Myocyte (in vitro differentiated cells): Measurements from ENCODE around the gene KCNC4. TPM values are rescaled to one million over a fixed set of nuclear protein-coding genes. Genes with fewer than 3 reads are reported as not detected.

Experiments used
- DNase-seq: peaks from one replicate; pipeline ENCODE4 v3.0.0-alpha.2; 2012; ENCODE audit warnings: low read depth
- polyA plus RNA-seq: library from polyadenylated mRNA; unstranded; fragments of >200 nt; gene quantifications from one replicate; pipeline ENCODE4 v1.2.1, GENCODE V29; 2012; ENCODE audit warnings: missing spikeins
- total RNA-seq: library from RNA; depleted of rRNA; stranded (reverse); fragments of >200 nt; gene quantifications from 2 replicates; pipeline ENCODE4 v1.2.3, GENCODE V29; 2014

Gene KCNC4
- total RNA-seq = 3.6 and 9.5 TPM in 2 replicates
- polyA plus RNA-seq = 10.2 TPM

- peak; percentile 54 for DNase-seq
Observed at GRCh38 chr1:110209715-110210603, at the start of gene KCNC4. KCNC4 (plus strand) TSS chr1:110210314; CDS start chr1:110211500, 1,186 bp downstream.

GRCh38 chr1:110160538-110161100 lies 49.5 kb upstream of the KCNC4 start:
- no peak for DNase-seq

GRCh38 chr1:110161165-110161564 lies 48.9 kb upstream of the KCNC4 start:
- DNase-seq = no peak

GRCh38 chr1:110161849-110162248 lies 48.3 kb upstream of the KCNC4 start:
- no peak for DNase-seq

- DNase-seq = no peak
Observed at GRCh38 chr1:110163591-110163990, 46.5 kb upstream of the KCNC4 start.

- DNase-seq = no peak
Observed at GRCh38 chr1:110164725-110165350, 45.3 kb upstream of the KCNC4 start.

- no peak for DNase-seq
Observed at GRCh38 chr1:110165761-110166231, 44.3 kb upstream of the KCNC4 start.

GRCh38 chr1:110166861-110167260 lies 43.3 kb upstream of the KCNC4 start:
- DNase-seq = no peak

GRCh38 chr1:110170766-110171733 lies 39.1 kb upstream of the KCNC4 start:
- peak; percentile 49 for DNase-seq

- DNase-seq = no peak
Observed at GRCh38 chr1:110172001-110172400, 38.1 kb upstream of the KCNC4 start.

- no peak for DNase-seq
Observed at GRCh38 chr1:110173466-110174105, 36.5 kb upstream of the KCNC4 start.

GRCh38 chr1:110174961-110175360 lies 35.2 kb upstream of the KCNC4 start:
- no peak for DNase-seq

GRCh38 chr1:110176299-110176956 lies 33.7 kb upstream of the KCNC4 start:
- DNase-seq = no peak

- no peak for DNase-seq
Observed at GRCh38 chr1:110177775-110178174, 32.3 kb upstream of the KCNC4 start.

GRCh38 chr1:110183642-110184167 lies 26.4 kb upstream of the KCNC4 start:
- no peak for DNase-seq

- no peak for DNase-seq
Observed at GRCh38 chr1:110184446-110184845, 25.7 kb upstream of the KCNC4 start.

GRCh38 chr1:110185181-110185580 lies 24.9 kb upstream of the KCNC4 start:
- DNase-seq = peak; percentile 33

GRCh38 chr1:110186558-110186957 lies 23.6 kb upstream of the KCNC4 start:
- DNase-seq = no peak

- peak; percentile 64 for DNase-seq
Observed at GRCh38 chr1:110187139-110187890, 22.8 kb upstream of the KCNC4 start.
